HepG2 (cell line): ENCODE data around the gene RSL1D1.
A peak's percentile ranks its signal among the peaks of the same experiment; 100 is the strongest.

Experiments
- CBFB ChIP-seq: sonication (generic); formaldehyde crosslinking; IDR thresholded peaks from 2 replicates; pipeline ENCODE4 v1.4.0; 2020; ENCODE audit warnings: missing genetic modification reagents
- EZH2 ChIP-seq: conservative IDR thresholded peaks from 2 replicates; pipeline ENCODE4 v1.6.1; 2012; ENCODE audit warnings: mild to moderate bottlenecking, low read depth, low read length, moderate library complexity
- HMG20B ChIP-seq: conservative IDR thresholded peaks from 2 replicates; pipeline ENCODE4 v1.6.1; 2016; ENCODE audit warnings: missing genetic modification reagents, missing compliant biosample characterization
- JUN ChIP-seq: sonication (generic); formaldehyde crosslinking; IDR thresholded peaks from 2 replicates; pipeline ENCODE4 v1.4.0; 2020; ENCODE audit warnings: mild to moderate bottlenecking, missing genetic modification reagents
- POLR2A ChIP-seq, 2 experiments: IDR thresholded peaks; 2 replicates each; pipeline ENCODE4 v1.6.1; 2011; ENCODE audit warnings: low read depth in 2 of 2, low read length in 2 of 2, mild to moderate bottlenecking in 1 of 2, moderate library complexity in 1 of 2; ENCODE audit not compliant: insufficient read depth in 1 of 2
- RXRA ChIP-seq: sonication (generic); formaldehyde crosslinking; IDR thresholded peaks from 2 replicates; pipeline ENCODE4 v1.5.1; 2020; ENCODE audit warnings: missing genetic modification reagents
- TGIF2 ChIP-seq: IDR thresholded peaks from 2 replicates; pipeline ENCODE4 v1.6.1; 2016; ENCODE audit warnings: control low read depth, missing compliant biosample characterization
- YY1 ChIP-seq: IDR thresholded peaks from 2 replicates; pipeline ENCODE4 v1.6.1; 2011; ENCODE audit warnings: low read length, low read depth, moderate library complexity, mild to moderate bottlenecking; ENCODE audit not compliant: insufficient read depth, insufficient replicate concordance
- TF ChIP-seq, protein P1 (sequence below): IDR thresholded peaks from 2 replicates; pipeline ENCODE4 v1.6.1; 2016; ENCODE audit warnings: low read depth
- TF ChIP-seq, protein P2 (sequence below): sonication (generic); formaldehyde crosslinking; IDR thresholded peaks from 2 replicates; pipeline ENCODE4 v1.4.0; 2020; ENCODE audit warnings: missing genetic modification reagents
- TF ChIP-seq, protein P3 (sequence below): sonication (generic); formaldehyde crosslinking; IDR thresholded peaks from 2 replicates; pipeline ENCODE4 v1.5.0; 2020; ENCODE audit warnings: mild to moderate bottlenecking, missing genetic modification reagents, moderate library complexity
- TF ChIP-seq, protein P4 (sequence below): sonication (generic); formaldehyde crosslinking; IDR thresholded peaks from 2 replicates; pipeline ENCODE4 v1.5.0; 2020; ENCODE audit warnings: missing genetic modification reagents

DNA sequence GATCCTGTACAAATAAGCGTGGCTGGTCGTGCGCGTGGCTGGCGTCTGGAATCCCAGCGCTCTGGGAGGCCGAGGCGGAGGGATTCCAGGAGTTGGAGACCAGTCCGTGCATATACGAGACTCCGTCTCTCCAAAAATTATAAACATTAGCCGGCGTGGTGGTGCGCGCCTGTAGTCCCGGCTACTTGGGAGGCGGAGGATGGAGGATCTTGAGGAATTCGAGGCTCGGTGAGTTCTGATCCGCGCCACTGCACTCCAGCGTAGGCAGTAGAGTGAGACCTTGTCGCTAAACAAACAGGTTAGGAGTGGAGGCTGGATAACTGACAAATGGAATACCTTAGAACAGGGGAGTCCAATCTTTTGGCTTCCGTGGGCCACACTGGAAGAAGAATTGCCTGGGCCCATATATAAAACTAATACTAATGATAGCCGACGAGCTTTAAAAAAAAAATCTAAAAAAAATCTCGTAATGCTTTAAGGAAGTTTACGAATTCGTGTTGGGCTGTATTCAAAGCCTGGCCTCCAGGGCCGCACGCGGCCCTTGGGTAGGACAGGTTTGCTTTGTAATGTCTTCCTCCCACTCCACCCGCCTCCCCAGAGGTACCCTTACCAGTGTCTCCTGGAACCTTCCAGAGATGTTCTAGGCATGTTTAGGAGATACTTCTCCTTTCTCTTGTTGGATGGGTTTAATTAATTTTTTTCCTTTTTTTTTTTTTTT is 909 bp upstream of the RSL1D1 start:
- TF ChIP-seq EZH2 (no peak), POLR2A (IDR thresholded peaks at IDR 0.05; ENCODE audit: insufficient read depth in 1 of 2, low read depth in 2 of 2, low read length in 2 of 2) (no peak), TGIF2 (CRISPR knock-in tag) (no peak), RXRA (no peak), JUN (no peak), HMG20B (CRISPR knock-in tag) (no peak), YY1 (no peak), CBFB (CRISPR knock-in tag) (no peak)
- TF ChIP-seq, protein P1, sequence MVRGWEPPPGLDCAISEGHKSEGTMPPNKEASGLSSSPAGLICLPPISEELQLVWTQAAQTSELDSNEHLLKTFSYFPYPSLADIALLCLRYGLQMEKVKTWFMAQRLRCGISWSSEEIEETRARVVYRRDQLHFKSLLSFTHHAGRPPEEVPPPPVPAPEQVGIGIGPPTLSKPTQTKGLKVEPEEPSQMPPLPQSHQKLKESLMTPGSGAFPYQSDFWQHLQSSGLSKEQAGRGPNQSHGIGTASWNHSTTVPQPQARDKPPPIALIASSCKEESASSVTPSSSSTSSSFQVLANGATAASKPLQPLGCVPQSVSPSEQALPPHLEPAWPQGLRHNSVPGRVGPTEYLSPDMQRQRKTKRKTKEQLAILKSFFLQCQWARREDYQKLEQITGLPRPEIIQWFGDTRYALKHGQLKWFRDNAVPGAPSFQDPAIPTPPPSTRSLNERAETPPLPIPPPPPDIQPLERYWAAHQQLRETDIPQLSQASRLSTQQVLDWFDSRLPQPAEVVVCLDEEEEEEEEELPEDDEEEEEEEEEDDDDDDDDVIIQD, result no peak; the same call in 1 of the 2 replicates
- TF ChIP-seq, protein P2, sequence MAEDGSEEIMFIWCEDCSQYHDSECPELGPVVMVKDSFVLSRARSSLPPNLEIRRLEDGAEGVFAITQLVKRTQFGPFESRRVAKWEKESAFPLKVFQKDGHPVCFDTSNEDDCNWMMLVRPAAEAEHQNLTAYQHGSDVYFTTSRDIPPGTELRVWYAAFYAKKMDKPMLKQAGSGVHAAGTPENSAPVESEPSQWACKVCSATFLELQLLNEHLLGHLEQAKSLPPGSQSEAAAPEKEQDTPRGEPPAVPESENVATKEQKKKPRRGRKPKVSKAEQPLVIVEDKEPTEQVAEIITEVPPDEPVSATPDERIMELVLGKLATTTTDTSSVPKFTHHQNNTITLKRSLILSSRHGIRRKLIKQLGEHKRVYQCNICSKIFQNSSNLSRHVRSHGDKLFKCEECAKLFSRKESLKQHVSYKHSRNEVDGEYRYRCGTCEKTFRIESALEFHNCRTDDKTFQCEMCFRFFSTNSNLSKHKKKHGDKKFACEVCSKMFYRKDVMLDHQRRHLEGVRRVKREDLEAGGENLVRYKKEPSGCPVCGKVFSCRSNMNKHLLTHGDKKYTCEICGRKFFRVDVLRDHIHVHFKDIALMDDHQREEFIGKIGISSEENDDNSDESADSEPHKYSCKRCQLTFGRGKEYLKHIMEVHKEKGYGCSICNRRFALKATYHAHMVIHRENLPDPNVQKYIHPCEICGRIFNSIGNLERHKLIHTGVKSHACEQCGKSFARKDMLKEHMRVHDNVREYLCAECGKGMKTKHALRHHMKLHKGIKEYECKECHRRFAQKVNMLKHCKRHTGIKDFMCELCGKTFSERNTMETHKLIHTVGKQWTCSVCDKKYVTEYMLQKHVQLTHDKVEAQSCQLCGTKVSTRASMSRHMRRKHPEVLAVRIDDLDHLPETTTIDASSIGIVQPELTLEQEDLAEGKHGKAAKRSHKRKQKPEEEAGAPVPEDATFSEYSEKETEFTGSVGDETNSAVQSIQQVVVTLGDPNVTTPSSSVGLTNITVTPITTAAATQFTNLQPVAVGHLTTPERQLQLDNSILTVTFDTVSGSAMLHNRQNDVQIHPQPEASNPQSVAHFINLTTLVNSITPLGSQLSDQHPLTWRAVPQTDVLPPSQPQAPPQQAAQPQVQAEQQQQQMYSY (CRISPR knock-in tag), result peak; percentile 34; the same call in 1 of the 2 replicates
- TF ChIP-seq, protein P3, sequence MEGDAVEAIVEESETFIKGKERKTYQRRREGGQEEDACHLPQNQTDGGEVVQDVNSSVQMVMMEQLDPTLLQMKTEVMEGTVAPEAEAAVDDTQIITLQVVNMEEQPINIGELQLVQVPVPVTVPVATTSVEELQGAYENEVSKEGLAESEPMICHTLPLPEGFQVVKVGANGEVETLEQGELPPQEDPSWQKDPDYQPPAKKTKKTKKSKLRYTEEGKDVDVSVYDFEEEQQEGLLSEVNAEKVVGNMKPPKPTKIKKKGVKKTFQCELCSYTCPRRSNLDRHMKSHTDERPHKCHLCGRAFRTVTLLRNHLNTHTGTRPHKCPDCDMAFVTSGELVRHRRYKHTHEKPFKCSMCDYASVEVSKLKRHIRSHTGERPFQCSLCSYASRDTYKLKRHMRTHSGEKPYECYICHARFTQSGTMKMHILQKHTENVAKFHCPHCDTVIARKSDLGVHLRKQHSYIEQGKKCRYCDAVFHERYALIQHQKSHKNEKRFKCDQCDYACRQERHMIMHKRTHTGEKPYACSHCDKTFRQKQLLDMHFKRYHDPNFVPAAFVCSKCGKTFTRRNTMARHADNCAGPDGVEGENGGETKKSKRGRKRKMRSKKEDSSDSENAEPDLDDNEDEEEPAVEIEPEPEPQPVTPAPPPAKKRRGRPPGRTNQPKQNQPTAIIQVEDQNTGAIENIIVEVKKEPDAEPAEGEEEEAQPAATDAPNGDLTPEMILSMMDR, result no peak
- TF ChIP-seq, protein P4, sequence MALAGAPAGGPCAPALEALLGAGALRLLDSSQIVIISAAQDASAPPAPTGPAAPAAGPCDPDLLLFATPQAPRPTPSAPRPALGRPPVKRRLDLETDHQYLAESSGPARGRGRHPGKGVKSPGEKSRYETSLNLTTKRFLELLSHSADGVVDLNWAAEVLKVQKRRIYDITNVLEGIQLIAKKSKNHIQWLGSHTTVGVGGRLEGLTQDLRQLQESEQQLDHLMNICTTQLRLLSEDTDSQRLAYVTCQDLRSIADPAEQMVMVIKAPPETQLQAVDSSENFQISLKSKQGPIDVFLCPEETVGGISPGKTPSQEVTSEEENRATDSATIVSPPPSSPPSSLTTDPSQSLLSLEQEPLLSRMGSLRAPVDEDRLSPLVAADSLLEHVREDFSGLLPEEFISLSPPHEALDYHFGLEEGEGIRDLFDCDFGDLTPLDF (CRISPR knock-in tag), result no peak
